Spleen (tissue), 11 donors: ENCODE measurements around the gene NECAB2. TPM values are rescaled to one million over a fixed set of nuclear protein-coding genes. Genes with fewer than 3 reads are reported as not detected.

Source experiments
- DNase-seq: peaks from one replicate; pipeline ENCODE4 v3.0.0-alpha.2; 2020
- H3K27ac ChIP-seq, 8 donors: fragments of 200-600 bp; sonication (generic) in 7 of 8; 1 replicate in 4 of 8; 2 replicates in 4 of 8; pipeline versions ENCODE4 v1.5.0 to v1.8.0; 2016 to 2021; ENCODE audit warnings: inconsistent platforms in 4 of 8, mild to moderate bottlenecking in 4 of 8, moderate library complexity in 1 of 8
- H3K27me3 ChIP-seq, 7 donors: fragments of 200-600 bp; sonication (generic) in 6 of 7; replicated peaks in 1 of 7; 1 replicate in 4 of 7; 2 replicates in 3 of 7; pipeline versions ENCODE4 v1.5.0 to v1.8.0; 2016 to 2021; ENCODE audit warnings: inconsistent platforms in 3 of 7, mild to moderate bottlenecking in 1 of 7
- H3K36me3 ChIP-seq, 6 donors: fragments of 200-600 bp; sonication (generic) in 5 of 6; 1 replicate in 4 of 6; 2 replicates in 2 of 6; pipeline versions ENCODE4 v1.5.0 to v1.8.0; 2016 to 2021; ENCODE audit warnings: inconsistent platforms in 2 of 6
- H3K4me1 ChIP-seq, 6 donors: fragments of 200-600 bp; sonication (generic) in 5 of 6; 1 replicate in 3 of 6; 2 replicates in 3 of 6; pipeline versions ENCODE4 v1.5.0 to v1.8.0; 2016 to 2021; ENCODE audit warnings: inconsistent platforms in 3 of 6
- H3K4me3 ChIP-seq, 8 donors: fragments of 200-600 bp; sonication (generic) in 7 of 8; 1 replicate in 4 of 8; 2 replicates in 4 of 8; pipeline versions ENCODE4 v1.5.0 to v1.8.0; 2016 to 2021; ENCODE audit warnings: inconsistent platforms in 4 of 8, mild to moderate bottlenecking in 4 of 8, moderate library complexity in 2 of 8
- H3K9me3 ChIP-seq, 8 donors: fragments of 200-600 bp; sonication (generic) in 7 of 8; 1 replicate in 4 of 8; 2 replicates in 4 of 8; pipeline versions ENCODE4 v1.5.0 to v1.8.0; 2016 to 2021; ENCODE audit warnings: inconsistent platforms in 4 of 8
- POLR2A ChIP-seq, 3 donors: fragments of 450-650 bp; IDR thresholded peaks; one replicate each; pipeline ENCODE4 v1.5.1; 2017; ENCODE audit warnings: antibody characterized with exemption in 3 of 3, mild to moderate bottlenecking in 1 of 3
- POLR2AphosphoS5 ChIP-seq, 3 donors: sonication (generic); formaldehyde crosslinking; IDR thresholded peaks; one replicate each; pipeline ENCODE4 v1.5.1; 2017; ENCODE audit warnings: antibody characterized with exemption in 3 of 3
- WGBS, 5 donors: extraction: QIAGEN DNeasy Blood & Tissue Kit in 3 of 5; methylation state at CpG; one replicate each; pipeline versions ENCODE4 v1.1.5 to v1.1.7; 2013 to 2018; 5-methylcytosine and 5-hydroxymethylcytosine counted together
- intact Hi-C: fragments of 100-400 bp; cut with DNase I; formaldehyde crosslinking; loops from one replicate; pipeline ENCODE4 v1.15.0; 2023; ENCODE audit warnings: low total_unique reads
- polyA plus RNA-seq, 3 donors: library from polyadenylated mRNA; stranded (reverse); fragments of 200-250 nt; gene quantifications; one replicate each; pipeline ENCODE4 v1.2.1, GENCODE V29; 2013
- total RNA-seq, 7 donors: library from RNA; depleted of rRNA in 3 of 7; stranded (reverse); fragments of >200 nt in 3 of 7; fragmentation: NEBNext Ultra II Directional in 4 of 7; extraction: Animal tissue kit (Norgen Biotek cat#: 25700) in 4 of 7; gene quantifications; one replicate each; pipeline versions ENCODE4 v1.1.0 to v1.2.1, GENCODE V29; 2016 to 2021
- TF ChIP-seq, protein P1 (sequence below), 11 experiments: fragments of 200-600 bp in 7 of 11; fragments of 450-650 bp in 4 of 11; sonication (generic) in 4 of 11; IDR thresholded peaks in 8 of 11; conservative IDR thresholded peaks in 3 of 11; 1 replicate in 7 of 11; 2 replicates in 4 of 11; pipeline versions ENCODE4 v1.4.0 to v1.8.0; 2016 to 2021; ENCODE audit warnings: antibody characterized with exemption in 11 of 11, inconsistent platforms in 4 of 11, mild to moderate bottlenecking in 1 of 11
- donor health status: healthy with polysubstance abuse.
- donor health status: DM: no; HTN: no; CAD: no; lungs with moderate emphysema.
- donor health status: DM: no; HTN: no; CAD: no.
- donor health status: Bipolar disorder and iron deficiency.
- donor health status: healthy.
- donor health status: DM: no; HTN: no; CAD: no.
- donor health status: DM: yes; HTN: yes; CAD: no.

The NECAB2 gene
- total and polyA plus RNA-seq, 10 donors, result 0.16 to 3.1 (median 1.2) TPM; not detected in 4

DNA sequence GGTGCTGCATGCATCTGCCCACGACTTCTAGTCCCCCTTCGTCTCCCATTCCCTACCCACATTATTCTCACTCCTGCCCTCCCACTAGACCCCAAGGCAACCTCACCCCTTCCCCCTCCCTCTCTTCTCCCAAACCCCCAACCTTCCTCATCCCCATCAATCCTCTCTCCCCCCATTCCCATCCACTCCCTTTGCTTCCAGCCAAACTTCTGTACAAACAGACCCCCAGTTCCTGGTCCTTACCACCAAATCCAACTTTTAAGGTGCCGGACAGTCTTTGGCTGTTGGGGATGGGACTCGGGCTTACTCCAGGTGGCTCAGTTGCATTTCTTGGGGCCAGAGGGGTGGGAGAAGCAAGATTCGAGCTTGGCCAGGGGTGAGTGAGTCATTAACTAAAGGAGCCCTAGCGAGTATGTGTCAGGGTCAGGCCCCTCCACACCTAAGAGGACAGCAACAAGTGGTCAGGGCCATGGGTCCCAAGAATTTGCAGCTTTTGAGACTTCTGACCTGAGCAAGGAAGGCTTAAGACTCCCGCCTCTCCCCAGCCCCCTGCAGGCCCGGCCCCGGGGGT, 74.3 kb downstream of the NECAB2 start, which contains the start of gene SLC38A8:
Gene SLC38A8 (minus strand): TSS at position 488 of the 571 bp plus-strand sequence. CDS start 638 bp downstream, outside the sequence.
- Histone ChIP-seq H3K27me3 (peaks cover 0 to 56% (median 0%) of the 10 kb centered on the region in 7 donors), H3K27ac (no peak within 1 kb of the TSS), H3K4me3 (no peak within 1 kb of the TSS), H3K9me3 (no peaks in the 10 kb centered on the region), H3K36me3 (peaks cover 0 to 6% (median 0%) of the 10 kb centered on the region in 6 donors), H3K4me1 (peaks cover 0 to 13% (median 0%) of the 10 kb centered on the region in 6 donors)
- DNase-seq, result no peak
- intact Hi-C loops, result no loop called here
- 56 to 79% (median 70%) methylated on average over 8 to 9 of the region's 9 CpGs for WGBS, 5 donors
- no peak for TF ChIP-seq POLR2AphosphoS5 (IDR thresholded peaks at IDR 0.05)
- TF ChIP-seq, protein P1, sequence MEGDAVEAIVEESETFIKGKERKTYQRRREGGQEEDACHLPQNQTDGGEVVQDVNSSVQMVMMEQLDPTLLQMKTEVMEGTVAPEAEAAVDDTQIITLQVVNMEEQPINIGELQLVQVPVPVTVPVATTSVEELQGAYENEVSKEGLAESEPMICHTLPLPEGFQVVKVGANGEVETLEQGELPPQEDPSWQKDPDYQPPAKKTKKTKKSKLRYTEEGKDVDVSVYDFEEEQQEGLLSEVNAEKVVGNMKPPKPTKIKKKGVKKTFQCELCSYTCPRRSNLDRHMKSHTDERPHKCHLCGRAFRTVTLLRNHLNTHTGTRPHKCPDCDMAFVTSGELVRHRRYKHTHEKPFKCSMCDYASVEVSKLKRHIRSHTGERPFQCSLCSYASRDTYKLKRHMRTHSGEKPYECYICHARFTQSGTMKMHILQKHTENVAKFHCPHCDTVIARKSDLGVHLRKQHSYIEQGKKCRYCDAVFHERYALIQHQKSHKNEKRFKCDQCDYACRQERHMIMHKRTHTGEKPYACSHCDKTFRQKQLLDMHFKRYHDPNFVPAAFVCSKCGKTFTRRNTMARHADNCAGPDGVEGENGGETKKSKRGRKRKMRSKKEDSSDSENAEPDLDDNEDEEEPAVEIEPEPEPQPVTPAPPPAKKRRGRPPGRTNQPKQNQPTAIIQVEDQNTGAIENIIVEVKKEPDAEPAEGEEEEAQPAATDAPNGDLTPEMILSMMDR (IDR thresholded peaks at IDR 0.05 in 8 of 11, conservative IDR thresholded peaks at IDR 0.05 in 3 of 11), result no peak

DNA sequence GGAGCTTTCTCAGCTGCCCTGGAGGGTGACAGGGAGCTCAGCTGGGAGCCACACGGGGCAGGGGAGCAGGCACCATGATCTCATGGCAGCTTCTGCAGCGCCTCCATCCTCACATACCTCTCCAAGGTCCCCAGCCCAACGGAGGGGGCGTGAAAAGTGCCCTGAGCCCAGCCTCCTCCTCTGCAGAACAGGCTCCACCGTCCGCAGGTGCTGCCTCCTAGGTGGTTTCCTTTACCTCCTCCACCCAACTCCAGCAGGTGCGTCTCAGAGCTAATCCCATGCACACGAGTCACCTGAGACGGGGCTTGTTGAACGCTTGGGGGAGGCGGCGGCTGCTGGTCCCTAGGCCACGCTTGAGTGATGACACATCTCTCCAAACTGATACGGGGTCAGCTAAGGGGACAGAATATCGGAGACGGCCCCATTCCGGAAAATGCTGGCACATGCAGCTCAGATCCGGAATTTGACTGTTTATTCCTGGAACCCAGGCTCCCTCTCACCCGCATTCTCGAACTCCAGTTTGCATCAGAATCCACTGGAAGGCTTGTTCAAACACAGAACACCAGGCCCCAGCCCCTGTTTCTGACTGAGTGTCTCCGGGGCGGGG, 74.9 kb downstream of the NECAB2 start:
- 64 to 74% (median 68%) methylated on average over 22 of the region's 22 CpGs for WGBS, 5 donors
- H3K27me3 ChIP-seq, result peaks cover 0 to 51% (median 0%) of the 10 kb centered on the region in 7 donors
- no peaks in the 10 kb centered on the region for H3K9me3 ChIP-seq
- peaks cover 0 to 13% (median 0%) of the 10 kb centered on the region in 6 donors for H3K4me1 ChIP-seq
- peak; percentile 66 for DNase-seq
- H3K4me3 ChIP-seq, result no peak overlapping the region
- H3K36me3 ChIP-seq, result peaks cover 0 to 11% (median 0%) of the 10 kb centered on the region in 6 donors
- H3K27ac ChIP-seq, result no peak overlapping the region
- intact Hi-C loops, result no loop called here
- TF ChIP-seq, protein P1 (IDR thresholded peaks at IDR 0.05 in 8 of 11, conservative IDR thresholded peaks at IDR 0.05 in 3 of 11), result no peak
- TF ChIP-seq POLR2AphosphoS5 (IDR thresholded peaks at IDR 0.05), result no peak
- no peak for TF ChIP-seq POLR2A (IDR thresholded peaks at IDR 0.05)

DNA sequence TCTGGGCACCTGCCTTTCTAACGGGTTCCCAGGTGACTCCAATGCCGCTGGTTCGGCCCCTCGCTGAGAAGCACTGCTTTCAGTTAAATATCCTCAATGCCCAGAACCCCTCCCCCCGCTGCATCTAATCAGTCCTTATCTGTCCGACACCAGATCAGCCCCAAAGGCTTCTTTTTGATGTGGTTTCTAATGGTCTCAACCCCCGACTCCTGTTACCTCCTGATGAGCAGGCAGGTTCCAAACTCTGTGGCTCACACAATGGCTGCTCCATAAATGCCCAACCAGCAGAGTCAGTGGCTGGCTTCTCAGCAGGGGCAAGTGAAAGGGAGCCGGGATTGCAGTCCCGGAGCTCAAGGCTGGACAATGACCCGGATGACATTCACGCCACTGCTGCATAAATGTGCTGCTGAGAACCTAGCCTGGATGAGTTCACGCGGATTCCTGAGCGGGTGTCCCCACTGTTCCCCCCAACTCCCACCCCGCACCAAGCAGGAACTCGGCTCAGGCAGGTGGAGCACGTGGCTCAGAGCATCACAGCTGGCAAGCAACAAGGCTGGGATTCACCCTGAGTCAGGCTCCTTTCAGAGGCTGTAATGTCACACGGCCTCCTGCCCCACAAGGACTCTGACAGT, 75.6 kb downstream of the NECAB2 start:
- Histone ChIP-seq H3K27me3 (peaks cover 0 to 51% (median 0%) of the 10 kb centered on the region in 7 donors), H3K9me3 (no peaks in the 10 kb centered on the region), H3K27ac (no peak overlapping the region), H3K36me3 (peaks cover 0 to 18% (median 3%) of the 10 kb centered on the region in 6 donors), H3K4me1 (peaks cover 0 to 13% (median 0%) of the 10 kb centered on the region in 6 donors), H3K4me3 (no peak overlapping the region)
- WGBS, 5 donors, result 38 to 54% (median 42%) methylated on average over 12 to 18 of the region's 18 CpGs
- intact Hi-C loops, result no loop called here
- no peak for TF ChIP-seq POLR2AphosphoS5 (IDR thresholded peaks at IDR 0.05)
- DNase-seq, result peak; percentile 54

DNA sequence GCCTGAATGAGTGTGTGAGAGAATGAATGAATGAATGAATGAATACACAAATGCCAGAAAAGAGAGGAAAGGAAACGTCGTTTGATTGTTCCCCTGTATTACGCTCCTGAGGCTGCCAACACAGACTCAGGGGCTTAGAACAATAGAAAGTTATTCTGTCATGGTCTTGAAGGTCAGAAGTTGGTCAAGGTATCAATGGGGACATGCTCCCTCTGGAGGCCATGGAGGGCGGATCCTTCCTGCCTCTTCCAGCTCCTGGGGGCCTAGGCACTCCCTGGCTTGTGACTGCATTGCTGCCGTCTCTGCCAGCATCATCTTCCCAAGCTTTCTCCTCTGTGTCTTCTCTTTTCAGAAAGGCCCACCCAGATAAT, 76.1 kb downstream of the NECAB2 start:
- peaks cover 0 to 13% (median 0%) of the 10 kb centered on the region in 6 donors for H3K4me1 ChIP-seq
- H3K4me3 ChIP-seq, result no peak overlapping the region
- intact Hi-C loops, result no loop called here
- TF ChIP-seq, protein P1 (IDR thresholded peaks at IDR 0.05 in 8 of 11, conservative IDR thresholded peaks at IDR 0.05 in 3 of 11), result no peak
- TF ChIP-seq POLR2AphosphoS5 (IDR thresholded peaks at IDR 0.05) (no peak), POLR2A (IDR thresholded peaks at IDR 0.05) (no peak)
- WGBS, 5 donors, result 26 to 41% (median 29%) methylated on average over 5 of the region's 5 CpGs
- no peak overlapping the region for H3K27ac ChIP-seq
- H3K9me3 ChIP-seq, result no peaks in the 10 kb centered on the region
- peak; percentile 39 for DNase-seq
- peaks cover 0 to 23% (median 7%) of the 10 kb centered on the region in 6 donors for H3K36me3 ChIP-seq
- peaks cover 0 to 51% (median 0%) of the 10 kb centered on the region in 7 donors for H3K27me3 ChIP-seq
